Fibroblast of villous mesenchyme (primary cell): ENCODE measurements around the gene CYSTM1. TPM values are rescaled to one million over a fixed set of nuclear protein-coding genes. Genes with fewer than 3 reads are reported as not detected.

Experiments
- DNase-seq: peaks from one replicate; pipeline ENCODE4 v3.0.0-alpha.2; 2010; ENCODE audit warnings: low read depth
- H3K4me3 ChIP-seq: 2 replicates; pipeline ENCODE4 v1.5.1; 2011; ENCODE audit warnings: low read depth, mild to moderate bottlenecking, low read length
- CTCF ChIP-seq: IDR thresholded peaks from 2 replicates; pipeline ENCODE4 v1.5.1; 2012; ENCODE audit warnings: low read depth, mild to moderate bottlenecking, low read length; ENCODE audit not compliant: insufficient read depth
- total RNA-seq: library from RNA; depleted of rRNA; stranded (reverse); fragments of >200 nt; gene quantifications from 2 replicates; pipeline ENCODE4 v1.2.3, GENCODE V29; 2012

The CYSTM1 gene
- total RNA-seq, 1 donor = 9.5 TPM

DNA sequence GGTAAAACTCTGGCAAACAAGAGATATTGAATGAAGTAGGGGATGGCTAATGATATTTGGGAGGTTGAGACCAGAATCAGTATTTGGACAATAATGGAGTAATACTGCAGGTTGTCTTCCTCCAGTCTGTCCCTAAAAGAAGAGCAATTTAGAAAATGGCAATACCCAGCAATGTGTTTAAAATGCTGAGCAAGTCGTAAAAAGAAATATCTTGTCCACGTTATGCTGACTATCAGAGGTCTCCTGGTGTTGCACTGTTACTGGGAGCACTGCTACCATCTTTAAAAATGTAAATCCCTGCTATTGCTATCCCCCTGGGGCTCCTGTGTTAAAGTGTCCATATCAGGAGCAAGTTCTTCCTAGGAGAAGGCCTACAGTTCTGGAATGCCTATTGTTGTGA is 10.4 kb downstream of the CYSTM1 start:
- no peak for DNase-seq
- no peak for TF ChIP-seq CTCF
- H3K4me3 ChIP-seq = no peak overlapping the region

DNA sequence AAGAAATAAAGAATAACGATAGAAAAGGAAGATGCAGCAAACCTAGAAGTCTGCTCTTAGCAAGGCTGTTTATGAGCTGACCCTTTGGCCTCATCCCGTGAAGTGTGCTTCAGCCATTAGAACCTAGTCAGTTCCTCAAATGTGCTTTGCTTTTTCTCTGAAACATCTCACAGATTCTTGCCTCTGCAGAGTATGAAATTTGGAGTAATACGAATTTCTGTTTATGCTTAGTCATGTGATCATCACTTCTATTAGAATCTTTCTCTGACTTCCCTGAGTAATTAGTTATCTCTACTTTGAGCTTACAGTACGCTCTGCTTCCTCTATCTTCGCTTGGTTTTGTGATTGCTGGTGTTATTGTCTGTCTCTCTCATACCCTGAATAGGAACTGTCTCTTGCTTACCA is 11.3 kb downstream of the CYSTM1 start:
- no peak overlapping the region for H3K4me3 ChIP-seq
- no peak for TF ChIP-seq CTCF
- no peak for DNase-seq

DNA sequence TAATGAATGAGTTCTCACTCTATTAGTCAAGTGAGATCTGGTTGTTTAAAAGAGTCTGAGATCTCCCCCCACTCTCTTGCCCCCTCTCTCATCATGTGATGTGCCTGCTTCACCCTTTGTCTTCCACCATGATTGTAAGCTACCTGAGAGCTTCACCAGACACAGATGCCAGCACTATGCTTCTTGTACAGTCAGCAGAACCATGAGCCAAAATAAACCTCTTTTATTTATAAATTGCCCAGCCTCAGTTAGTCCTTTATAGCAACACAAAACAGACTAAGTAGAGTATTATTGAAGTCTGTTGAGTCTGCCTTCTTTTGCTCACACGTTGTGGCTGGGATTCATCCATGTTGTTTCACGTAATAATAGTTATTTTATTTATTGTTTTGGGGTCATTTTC is 14.3 kb downstream of the CYSTM1 start:
- no peak for DNase-seq
- TF ChIP-seq CTCF = no peak
- H3K4me3 ChIP-seq = no peak overlapping the region

- no peak overlapping the region for H3K4me3 ChIP-seq
- TF ChIP-seq CTCF = no peak
- peak; percentile 55 for DNase-seq
These were observed 15.2 kb downstream of the CYSTM1 start for GRCh38 chr5:140189977-140190871.

- DNase-seq = no peak
- H3K4me3 ChIP-seq = no peak overlapping the region
- no peak for TF ChIP-seq CTCF
These were observed 15.9 kb downstream of the CYSTM1 start for GRCh38 chr5:140190872-140191218.

- TF ChIP-seq CTCF = no peak
- H3K4me3 ChIP-seq = no peak overlapping the region
- no peak for DNase-seq
These were observed 17.9 kb downstream of the CYSTM1 start for GRCh38 chr5:140192715-140193430.

GRCh38 chr5:140194662-140195061 is 19.7 kb downstream of the CYSTM1 start:
- no peak for TF ChIP-seq CTCF
- no peak overlapping the region for H3K4me3 ChIP-seq
- no peak for DNase-seq
